Uterus (tissue), 2 donors: ENCODE measurements around the gene CLDN22.

ENCODE experiments used
- CTCF ChIP-seq, 4 experiments: fragments of 200-600 bp in 2 of 4; fragments of 450-650 bp in 2 of 4; sonication (generic) in 2 of 4; IDR thresholded peaks; one replicate each; pipeline ENCODE4 v1.5.1; 2016 to 2019; ENCODE audit warnings: antibody characterized with exemption in 4 of 4, mild to moderate bottlenecking in 2 of 4, moderate library complexity in 1 of 4
- POLR2A ChIP-seq, 2 donors: fragments of 450-650 bp; IDR thresholded peaks; one replicate each; pipeline ENCODE4 v1.6.1; 2016; ENCODE audit warnings: antibody characterized with exemption in 2 of 2, mild to moderate bottlenecking in 1 of 2, moderate library complexity in 1 of 2

DNA sequence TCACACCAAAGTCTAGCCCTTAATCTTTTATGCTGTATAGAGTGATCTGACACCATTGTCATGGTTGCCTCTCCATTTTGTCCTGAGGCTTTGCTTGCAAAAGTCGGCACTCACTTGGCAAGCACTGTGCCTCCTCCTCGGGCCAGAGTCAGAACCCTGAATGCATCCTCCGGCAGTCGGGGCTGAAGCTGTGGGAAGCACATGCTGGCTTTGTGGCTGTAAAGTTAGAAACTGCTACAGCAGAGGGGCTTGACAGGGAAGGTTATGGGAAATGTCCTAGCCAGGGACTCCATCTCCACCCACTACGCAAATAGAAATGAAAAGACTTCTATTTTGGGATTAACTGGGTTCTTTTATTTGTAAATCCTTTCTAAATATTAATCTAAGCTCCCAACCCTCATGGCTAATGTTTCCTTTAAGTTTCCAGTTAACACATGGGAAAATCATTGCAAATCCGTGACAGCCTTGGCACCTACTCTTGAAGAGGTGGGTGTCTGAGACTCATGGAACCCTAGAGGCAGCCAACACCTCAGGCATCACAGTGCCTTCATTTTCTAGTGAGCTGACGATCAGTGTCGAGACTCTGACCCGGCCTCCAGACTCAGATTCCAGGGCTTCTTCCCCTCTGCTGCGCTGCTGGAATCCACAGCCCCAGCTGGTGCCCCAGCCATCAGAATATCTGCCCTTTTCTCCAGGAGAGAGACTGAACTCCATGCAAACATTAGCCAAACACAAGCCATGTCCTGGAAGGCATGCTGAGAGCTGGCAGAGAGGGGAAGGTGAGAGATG, 10.1 kb upstream of the CLDN22 start:
- TF ChIP-seq CTCF (IDR thresholded peaks at IDR 0.05) = no peak
- no peak for TF ChIP-seq POLR2A (IDR thresholded peaks at IDR 0.05)
